SIG-M5 treated with dmso at 0.1 percent for 504 hours (cell line): Measurements from ENCODE around the gene HJURP.

ENCODE experiments used
- DNase-seq: peaks from one replicate; lab custom pipeline; 2025; ENCODE audit not compliant: unreplicated experiment; lab: John Stamatoyannopoulos, UW

Gene HJURP

GRCh38 chr2:233830111-233830802, 24.1 kb downstream of the HJURP start:
- no peak for DNase-seq

- no peak for DNase-seq
Observed at GRCh38 chr2:233829193-233830110, 24.9 kb downstream of the HJURP start.

GRCh38 chr2:233828546-233829192, 25.7 kb downstream of the HJURP start:
- DNase-seq: no peak

GRCh38 chr2:233824373-233824772, 30.0 kb downstream of the HJURP start:
- no peak for DNase-seq

GRCh38 chr2:233823731-233824121, 30.6 kb downstream of the HJURP start:
- no peak for DNase-seq

- peak; percentile 23 for DNase-seq
Observed at GRCh38 chr2:233822781-233823730, 31.3 kb downstream of the HJURP start.

GRCh38 chr2:233822101-233822771, 32.1 kb downstream of the HJURP start:
- no peak for DNase-seq

GRCh38 chr2:233821709-233822100, 32.6 kb downstream of the HJURP start:
- DNase-seq: no peak

- no peak for DNase-seq
Observed at GRCh38 chr2:233821196-233821595, 33.1 kb downstream of the HJURP start.

GRCh38 chr2:233820774-233821105, 33.6 kb downstream of the HJURP start:
- DNase-seq: no peak

GRCh38 chr2:233819884-233820773, 34.2 kb downstream of the HJURP start:
- no peak for DNase-seq

GRCh38 chr2:233818639-233819621, 35.4 kb downstream of the HJURP start:
- no peak for DNase-seq

- no peak for DNase-seq
Observed at GRCh38 chr2:233817995-233818638, 36.2 kb downstream of the HJURP start.

- no peak for DNase-seq
Observed at GRCh38 chr2:233817361-233817911, 36.9 kb downstream of the HJURP start.

GRCh38 chr2:233816771-233817170, 37.6 kb downstream of the HJURP start:
- no peak for DNase-seq

- DNase-seq: no peak
Observed at GRCh38 chr2:233816334-233816733, 38.0 kb downstream of the HJURP start.

GRCh38 chr2:233815861-233816260, 38.5 kb downstream of the HJURP start:
- no peak for DNase-seq
